GM19043 (cell line): ENCODE measurements around the gene IGSF3.

Source experiments
- ATAC-seq: cut with Tn5 transposase; IDR thresholded peaks from one replicate; pipeline ENCODE4 v1.9.1; 2021; ENCODE audit warnings: low read depth; ENCODE audit not compliant: unreplicated experiment

The IGSF3 gene

GRCh38 chr1:116667575-116668105, at the start of gene IGSF3:
IGSF3 (minus strand) TSS chr1:116667733; CDS start chr1:116666326, 1,407 bp downstream.
- no peak for ATAC-seq

GRCh38 chr1:116717318-116717717, 49.8 kb upstream of the IGSF3 start:
- ATAC-seq, result no peak

DNA sequence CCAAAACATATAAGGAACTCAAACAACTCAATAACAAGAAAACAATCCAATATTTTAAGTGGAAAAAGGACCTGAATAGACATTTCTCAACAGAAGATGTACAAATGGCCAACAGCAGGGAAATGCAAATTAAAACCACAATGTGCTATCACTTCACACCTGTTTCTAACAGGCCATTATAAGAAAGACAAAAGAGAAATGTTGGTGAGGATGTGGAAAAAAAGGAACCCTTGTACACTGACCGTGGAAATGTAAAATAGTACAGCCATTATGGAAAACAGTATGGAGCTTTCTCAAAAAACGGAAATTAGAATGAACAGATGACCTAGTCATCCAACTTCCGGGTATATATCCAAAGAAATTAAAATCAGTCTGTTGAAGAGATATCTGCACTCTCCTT, 48.9 kb upstream of the IGSF3 start:
- ATAC-seq, result no peak

GRCh38 chr1:116713474-116713873, 45.9 kb upstream of the IGSF3 start:
- ATAC-seq, result no peak

- ATAC-seq, result no peak
These were observed 45.0 kb upstream of the IGSF3 start for GRCh38 chr1:116712510-116712909.

- ATAC-seq, result no peak
These were observed 43.8 kb upstream of the IGSF3 start for GRCh38 chr1:116711263-116711840.

GRCh38 chr1:116710420-116711262, 43.1 kb upstream of the IGSF3 start:
- no peak for ATAC-seq

- no peak for ATAC-seq
These were observed 42.2 kb upstream of the IGSF3 start for GRCh38 chr1:116709666-116710167.

DNA sequence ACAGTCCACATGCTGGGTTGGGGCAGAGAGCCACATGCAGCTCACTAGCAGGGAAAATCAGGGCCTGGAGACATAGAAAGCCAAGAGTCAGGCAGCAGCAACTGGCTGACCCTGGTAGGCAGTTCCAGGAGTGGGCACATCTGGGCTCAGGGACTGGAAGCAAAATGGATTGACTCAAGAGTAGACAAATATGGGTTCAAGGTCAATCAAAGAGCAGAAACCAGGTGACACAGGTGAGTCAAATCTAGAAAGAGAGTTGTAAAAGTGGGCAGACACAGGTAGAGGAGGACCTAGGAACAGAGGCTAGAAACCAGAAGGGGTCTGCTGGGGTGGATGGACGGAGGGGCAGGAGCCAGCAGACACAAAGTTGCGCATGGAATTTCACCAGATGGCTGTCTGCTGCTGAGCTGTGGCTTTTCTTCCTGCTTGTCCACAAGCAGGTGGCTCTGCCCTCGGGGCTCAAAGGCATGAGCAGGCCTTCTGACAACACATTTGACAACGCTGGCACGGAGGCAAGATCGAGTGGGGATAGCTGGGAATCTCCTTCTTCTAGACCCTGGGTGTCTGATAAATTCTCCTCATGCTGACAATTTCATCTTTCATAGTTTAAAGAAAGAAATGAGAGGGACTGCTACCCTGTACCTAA, 40.8 kb upstream of the IGSF3 start:
- no peak for ATAC-seq

DNA sequence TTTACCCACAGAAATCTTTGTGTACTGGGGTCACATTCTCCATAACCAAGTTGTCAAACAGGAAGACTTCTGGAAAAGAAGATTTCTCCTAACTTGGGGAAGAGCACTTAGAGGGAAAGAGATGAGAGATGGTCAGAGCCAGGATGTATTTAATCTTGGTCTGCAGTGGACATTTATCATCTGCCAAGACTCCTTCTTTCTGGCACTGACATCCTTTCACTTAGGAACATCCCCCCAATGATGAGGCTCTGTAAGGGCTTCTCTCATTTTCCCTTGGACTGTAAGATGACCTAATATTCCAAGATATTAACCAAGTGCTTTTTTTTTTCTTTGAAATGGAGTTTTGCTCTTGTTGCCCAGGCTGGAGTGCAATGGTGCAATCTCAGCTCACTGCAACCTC, 39.3 kb upstream of the IGSF3 start:
- no peak for ATAC-seq

GRCh38 chr1:116706123-116706522, 38.6 kb upstream of the IGSF3 start:
- ATAC-seq, result no peak

DNA sequence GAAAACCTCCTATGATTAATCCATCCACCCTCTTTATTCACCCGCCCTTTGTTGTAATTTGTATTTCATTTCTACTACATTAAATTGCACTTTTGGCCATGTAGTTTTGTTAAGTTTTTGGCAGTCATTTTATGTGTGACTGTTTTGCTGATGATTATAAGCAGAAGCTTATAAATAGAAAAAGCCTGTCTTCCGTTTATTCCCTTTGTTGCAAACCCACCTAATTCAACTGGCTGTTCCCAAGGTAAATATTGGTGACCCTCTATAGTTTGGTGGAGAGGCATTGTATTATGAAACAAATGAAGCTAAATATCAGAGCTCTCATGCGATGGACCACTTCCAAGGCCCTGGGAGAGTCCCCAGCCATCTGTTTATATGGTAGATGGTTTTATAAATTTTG, 36.7 kb upstream of the IGSF3 start:
- no peak for ATAC-seq

DNA sequence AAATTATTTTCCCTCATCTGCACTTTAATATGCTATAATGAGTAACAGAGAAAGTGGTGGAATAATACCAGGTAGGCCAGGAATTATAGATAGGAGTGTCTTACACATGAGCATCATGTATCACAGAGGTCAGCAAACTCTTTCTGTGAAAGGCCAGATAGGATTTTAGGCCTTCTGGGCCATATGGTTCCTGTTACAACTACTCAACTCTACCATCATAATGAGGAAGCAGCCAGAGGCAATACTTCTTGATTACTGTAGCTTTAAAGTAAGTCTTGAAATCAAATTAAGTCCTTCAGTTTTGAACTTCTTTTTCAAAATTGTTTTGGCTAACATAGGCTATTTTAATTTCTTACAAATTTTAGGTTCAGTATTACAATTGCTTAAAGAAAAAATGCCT, 32.1 kb upstream of the IGSF3 start:
- no peak for ATAC-seq

- no peak for ATAC-seq
These were observed 30.7 kb upstream of the IGSF3 start for GRCh38 chr1:116698244-116698595.

DNA sequence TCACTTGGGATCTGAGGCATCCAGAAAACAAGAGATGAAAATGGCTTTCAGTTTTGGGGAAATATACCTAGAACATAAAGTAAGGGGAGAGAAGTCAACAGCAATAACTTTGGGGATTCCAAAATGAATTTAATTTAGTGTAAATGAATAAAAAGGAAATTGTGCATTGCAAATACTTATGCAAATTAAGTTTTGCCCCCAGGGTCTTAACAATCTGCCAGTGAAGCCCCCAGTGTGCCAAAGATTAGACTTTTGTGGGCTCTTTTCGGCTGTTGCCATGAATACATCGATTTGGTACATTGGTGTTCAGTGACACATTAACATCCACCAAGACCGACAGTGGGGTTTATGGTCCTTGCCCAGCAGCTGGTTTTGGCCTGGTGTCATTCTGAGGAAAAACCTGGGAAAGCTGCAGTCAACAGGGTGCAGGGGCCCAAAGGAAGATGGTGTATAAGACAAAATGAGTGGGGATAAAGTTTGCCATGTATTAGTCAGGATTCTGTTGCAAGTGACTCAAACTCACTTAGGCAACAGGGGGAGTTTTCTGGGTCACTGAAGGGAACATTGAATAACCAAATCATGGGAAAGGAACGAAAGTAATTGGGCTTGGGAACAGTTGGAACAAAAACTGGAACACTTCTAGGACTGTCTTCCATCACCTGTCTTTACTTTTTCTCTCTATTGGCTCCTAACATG, 30.2 kb upstream of the IGSF3 start:
- no peak for ATAC-seq

- no peak for ATAC-seq
These were observed 27.0 kb upstream of the IGSF3 start for GRCh38 chr1:116694524-116694923.

GRCh38 chr1:116693759-116694480, 26.4 kb upstream of the IGSF3 start:
- ATAC-seq, result no peak

DNA sequence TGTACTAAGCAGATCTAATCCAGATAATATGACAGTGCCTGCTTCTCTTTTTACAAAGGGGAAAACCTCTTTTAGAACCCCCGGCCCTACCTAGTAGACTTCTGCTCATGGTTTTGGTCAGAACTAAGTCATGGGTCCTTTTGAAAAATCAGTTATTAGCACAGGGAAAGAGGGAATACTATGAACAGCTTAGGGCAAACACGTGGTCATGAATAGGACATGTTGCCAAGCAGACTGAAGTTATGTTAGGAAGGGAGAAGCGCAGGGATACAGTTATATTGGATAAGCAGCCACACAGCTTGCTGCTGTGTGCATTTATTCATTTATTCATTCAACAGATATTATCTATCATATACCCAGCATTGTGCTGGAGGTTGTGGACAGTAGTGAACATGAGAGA, 25.3 kb upstream of the IGSF3 start:
- no peak for ATAC-seq

DNA sequence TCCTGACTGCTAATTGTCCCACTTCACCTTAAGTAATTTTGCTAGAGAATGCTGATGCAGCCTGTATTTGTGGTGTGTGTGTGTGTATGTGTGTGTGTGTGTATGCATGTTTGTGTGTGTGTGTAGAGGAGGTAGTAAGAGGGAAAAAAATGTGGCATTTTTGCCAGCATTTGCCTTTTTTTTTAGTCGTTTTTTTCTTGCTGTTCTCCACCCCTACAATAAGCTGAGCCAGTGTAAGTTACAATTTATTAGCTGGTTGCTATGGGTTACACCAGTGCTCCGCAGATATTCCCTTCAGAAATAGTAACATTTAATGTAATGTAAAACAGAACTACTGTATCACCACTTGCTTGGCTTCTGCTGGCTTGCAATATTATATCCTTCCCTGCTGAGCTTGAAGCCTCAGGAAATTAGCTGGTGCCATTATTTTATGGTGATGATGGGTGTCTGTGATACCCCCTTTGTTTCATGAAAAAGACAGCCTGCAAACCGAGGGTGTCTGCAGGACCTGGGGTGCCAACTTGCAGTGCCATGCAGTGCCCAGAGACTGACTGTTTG, 23.4 kb upstream of the IGSF3 start:
- no peak for ATAC-seq

DNA sequence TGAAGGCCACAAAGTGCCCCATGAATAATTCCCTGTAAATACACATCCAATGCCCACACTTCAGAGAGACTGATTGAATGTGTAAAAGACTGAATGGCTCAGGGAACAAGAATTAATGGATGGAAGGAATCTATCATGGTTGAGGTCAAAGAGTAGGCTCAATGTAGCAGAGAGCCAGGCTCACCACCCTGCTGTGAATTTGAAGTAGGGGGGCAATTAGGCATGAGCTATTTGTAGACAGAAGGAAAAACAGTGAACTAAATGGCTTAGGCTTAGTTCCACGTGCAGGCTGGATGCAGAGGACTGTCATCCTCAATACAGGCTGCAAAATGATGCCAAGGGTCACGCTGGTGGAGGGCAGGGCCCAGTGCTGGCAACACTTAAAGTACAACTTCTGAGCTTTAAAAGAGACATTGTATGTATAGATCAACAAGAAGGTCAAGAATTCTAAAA, 22.9 kb upstream of the IGSF3 start:
- ATAC-seq, result no peak
